Ovary (tissue), 9 donors: ENCODE measurements around the gene PLEKHM3. TPM values are rescaled to one million over a fixed set of nuclear protein-coding genes. Genes with fewer than 3 reads are reported as not detected.

Experiments used
- DNase-seq, 5 donors: peaks; one replicate each; pipeline ENCODE4 v3.0.0-alpha.2; 2019 to 2020
- H3K27ac ChIP-seq, 2 donors: fragments of 200-600 bp; one replicate each; pipeline versions ENCODE4 v1.5.1 to v1.8.0; 2019 to 2022
- H3K27me3 ChIP-seq: fragments of 200-600 bp; one replicate; pipeline ENCODE4 v1.8.0; 2022
- H3K36me3 ChIP-seq: fragments of 200-600 bp; sonication (generic); one replicate; pipeline ENCODE4 v1.5.1; 2019
- H3K4me1 ChIP-seq: one replicate; pipeline ENCODE4 v1.8.1; 2013; ENCODE audit warnings: mild to moderate bottlenecking, moderate library complexity; ENCODE audit not compliant: insufficient read depth
- H3K4me3 ChIP-seq: fragments of 200-600 bp; sonication (generic); one replicate; pipeline ENCODE4 v1.5.1; 2017
- H3K9me3 ChIP-seq, 2 donors: fragments of 200-600 bp in 1 of 2; sonication (generic) in 1 of 2; one replicate each; pipeline versions ENCODE4 v1.5.1 to v1.8.1; 2013 to 2019; ENCODE audit warnings: mild to moderate bottlenecking in 1 of 2, moderate library complexity in 1 of 2
- EP300 ChIP-seq: sonication (generic); formaldehyde crosslinking; IDR thresholded peaks from one replicate; pipeline ENCODE4 v1.6.1; 2017; ENCODE audit warnings: antibody characterized with exemption
- POLR2A ChIP-seq: fragments of 450-650 bp; IDR thresholded peaks from one replicate; pipeline ENCODE4 v1.6.1; 2017; ENCODE audit warnings: antibody characterized with exemption, mild to moderate bottlenecking, moderate library complexity
- WGBS, 3 donors: extraction: QIAGEN DNeasy Blood & Tissue Kit in 1 of 3; methylation state at CpG; one replicate each; pipeline versions ENCODE4 v1.1.5 to v1.1.7; 2013 to 2017; 5-methylcytosine and 5-hydroxymethylcytosine counted together
- intact Hi-C, 4 donors: fragments of 100-400 bp; cut with DNase I; formaldehyde crosslinking; loops; one replicate each; pipeline versions ENCODE4 v1.11.0 to v1.15.1; 2022 to 2023
- polyA plus RNA-seq, 2 donors: library from polyadenylated mRNA; stranded (reverse); fragments of 200-250 nt in 1 of 2; fragments of 350-450 nt in 1 of 2; fragmentation: Illumina TruSeq in 1 of 2; extraction: RNeasy Lipid Tissue Mini Kit (QIAGEN cat#74804) in 1 of 2; gene quantifications; one replicate each; pipeline ENCODE4 v1.2.3, GENCODE V29; 2013 to 2014
- small RNA-seq: library from RNA; depleted of rRNA; stranded (forward); fragments of <200 nt; gene quantifications from one replicate; pipeline ENCODE3, GENCODE V24; 2016
- total RNA-seq, 7 donors: library from RNA; depleted of rRNA in 2 of 7; stranded (reverse); fragments of >200 nt in 2 of 7; fragmentation: NEBNext Ultra II Directional in 3 of 7; extraction: Animal tissue kit (Norgen Biotek cat#: 25700) in 3 of 7; gene quantifications; one replicate each; pipeline versions ENCODE4 v1.1.0 to v1.2.4, GENCODE V29; 2016 to 2023
- TF ChIP-seq, protein P1 (sequence below), 3 donors: fragments of 450-650 bp in 2 of 3; fragments of 200-600 bp in 1 of 3; IDR thresholded peaks; one replicate each; pipeline versions ENCODE4 v1.5.1 to v1.8.0; 2016 to 2022; ENCODE audit warnings: antibody characterized with exemption in 3 of 3, mild to moderate bottlenecking in 1 of 3
- donor health status: DM: no; HTN: no; CAD: no; lungs with moderate emphysema.
- donor health status: DM: no; HTN: no; CAD: no.
- donor health status: Bipolar disorder and iron deficiency.
- donor health status: DM: yes; HTN: yes; CAD: no.
- donor health status: DM: no; HTN: no; CAD: no.
- donor health status: DM: yes; HTN: yes; CAD: no.

The PLEKHM3 gene
- total and polyA plus RNA-seq, 9 donors = 6.5 to 26.1 (median 14.3) TPM

DNA sequence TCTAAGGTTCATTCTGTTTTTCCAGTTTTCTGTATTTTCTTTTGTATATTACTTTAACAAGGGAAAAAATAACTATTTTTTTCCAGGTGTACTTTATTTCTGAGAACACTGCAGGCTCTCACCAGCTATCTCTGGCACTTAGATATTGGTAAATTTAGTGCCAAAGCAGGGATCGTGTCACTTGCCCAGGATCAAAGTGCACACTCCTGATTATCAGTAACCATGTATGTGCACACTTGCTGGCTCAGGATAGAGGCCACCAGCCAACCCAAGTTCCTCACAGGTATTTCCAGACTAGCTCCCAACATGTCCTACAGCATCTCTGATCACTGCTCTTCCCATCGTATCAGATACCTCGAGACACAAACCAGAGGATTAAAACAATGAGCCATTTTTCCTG, 249.9 kb downstream of the PLEKHM3 start:
- Histone ChIP-seq H3K27ac (no peak overlapping the region), H3K36me3 (no peaks in the 10 kb centered on the region), H3K9me3 (no peaks in the 10 kb centered on the region), H3K4me3 (no peak overlapping the region), H3K27me3 (no peaks in the 10 kb centered on the region), H3K4me1 (peaks cover 3% of the 10 kb centered on the region)
- DNase-seq = no peak
- TF ChIP-seq, protein P1, sequence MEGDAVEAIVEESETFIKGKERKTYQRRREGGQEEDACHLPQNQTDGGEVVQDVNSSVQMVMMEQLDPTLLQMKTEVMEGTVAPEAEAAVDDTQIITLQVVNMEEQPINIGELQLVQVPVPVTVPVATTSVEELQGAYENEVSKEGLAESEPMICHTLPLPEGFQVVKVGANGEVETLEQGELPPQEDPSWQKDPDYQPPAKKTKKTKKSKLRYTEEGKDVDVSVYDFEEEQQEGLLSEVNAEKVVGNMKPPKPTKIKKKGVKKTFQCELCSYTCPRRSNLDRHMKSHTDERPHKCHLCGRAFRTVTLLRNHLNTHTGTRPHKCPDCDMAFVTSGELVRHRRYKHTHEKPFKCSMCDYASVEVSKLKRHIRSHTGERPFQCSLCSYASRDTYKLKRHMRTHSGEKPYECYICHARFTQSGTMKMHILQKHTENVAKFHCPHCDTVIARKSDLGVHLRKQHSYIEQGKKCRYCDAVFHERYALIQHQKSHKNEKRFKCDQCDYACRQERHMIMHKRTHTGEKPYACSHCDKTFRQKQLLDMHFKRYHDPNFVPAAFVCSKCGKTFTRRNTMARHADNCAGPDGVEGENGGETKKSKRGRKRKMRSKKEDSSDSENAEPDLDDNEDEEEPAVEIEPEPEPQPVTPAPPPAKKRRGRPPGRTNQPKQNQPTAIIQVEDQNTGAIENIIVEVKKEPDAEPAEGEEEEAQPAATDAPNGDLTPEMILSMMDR (IDR thresholded peaks at IDR 0.05) = no peak
- TF ChIP-seq EP300 (no peak), POLR2A (no peak)
- intact Hi-C loops = no loop called here
- 64 to 82% (median 75%) methylated on average over 3 of the region's 3 CpGs for WGBS, 3 donors

DNA sequence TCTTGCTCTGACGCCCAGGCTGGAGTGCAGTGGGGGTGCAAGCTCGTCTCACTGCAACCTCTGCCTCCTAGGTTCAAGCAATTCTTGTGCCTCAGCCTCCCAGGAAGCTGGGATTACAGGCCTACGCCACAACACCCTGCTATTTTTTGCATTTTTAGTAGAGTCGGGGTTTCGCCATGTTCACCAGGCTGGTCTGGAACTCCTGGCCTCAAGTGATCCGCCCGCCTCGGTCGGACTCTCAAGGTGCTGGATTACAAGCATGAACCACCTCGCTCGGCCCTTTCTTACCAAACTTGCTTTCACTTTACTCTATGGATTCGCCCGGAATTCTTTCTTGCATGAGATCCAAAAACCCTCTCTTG, 252.5 kb downstream of the PLEKHM3 start:
- DNase-seq = no peak
- Histone ChIP-seq H3K36me3 (no peaks in the 10 kb centered on the region), H3K9me3 (no peaks in the 10 kb centered on the region), H3K4me1 (peaks cover 9% of the 10 kb centered on the region), H3K27me3 (no peaks in the 10 kb centered on the region), H3K27ac (no peak overlapping the region), H3K4me3 (no peak overlapping the region)
- 87 to 89% (median 87%) methylated on average over 13 of the region's 13 CpGs for WGBS, 3 donors
- TF ChIP-seq, protein P1 (IDR thresholded peaks at IDR 0.05) = no peak
- no peak for TF ChIP-seq POLR2A
- TF ChIP-seq EP300 = no peak
- intact Hi-C loops = no loop called here

DNA sequence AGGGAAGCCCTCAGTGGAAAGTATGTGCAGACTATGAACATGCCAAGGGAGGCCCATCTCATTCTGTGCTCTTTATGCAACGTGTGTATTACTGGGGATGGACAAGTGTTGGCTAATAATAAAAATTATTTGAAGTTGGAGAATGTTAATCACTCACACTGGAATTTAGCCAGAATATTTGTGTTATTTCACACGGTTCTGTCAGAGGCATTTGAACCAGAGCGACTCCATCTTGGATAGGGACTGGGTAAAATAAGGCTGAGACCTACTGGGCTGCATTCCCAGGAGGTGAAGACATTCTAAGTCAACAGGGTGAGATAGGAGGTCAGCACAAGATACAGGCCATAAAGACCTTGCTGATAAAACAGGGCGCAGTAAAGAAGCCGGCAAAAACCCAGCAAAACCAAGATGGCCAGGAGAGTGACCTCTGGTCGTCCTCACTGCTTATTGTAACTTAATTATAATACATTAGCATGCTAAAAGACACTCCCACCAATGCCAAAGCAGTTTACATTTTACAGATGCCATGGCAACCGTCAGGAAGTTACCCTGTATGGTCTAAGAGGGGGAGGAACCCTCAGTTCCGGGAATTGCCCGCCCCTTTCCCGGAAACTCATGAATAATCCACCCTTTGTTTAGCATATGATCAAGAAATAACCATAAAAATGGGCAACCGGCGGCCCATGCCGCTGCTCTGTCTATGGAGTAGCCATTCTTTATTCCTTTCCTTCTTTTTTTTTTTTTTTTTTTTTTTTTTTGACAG, 253.1 kb downstream of the PLEKHM3 start:
- Histone ChIP-seq H3K4me1 (peaks cover 15% of the 10 kb centered on the region), H3K36me3 (no peaks in the 10 kb centered on the region), H3K27me3 (no peaks in the 10 kb centered on the region), H3K9me3 (no peaks in the 10 kb centered on the region), H3K4me3 (no peak overlapping the region), H3K27ac (no peak overlapping the region)
- TF ChIP-seq, protein P1 (IDR thresholded peaks at IDR 0.05) = no peak
- TF ChIP-seq EP300 (no peak), POLR2A (no peak)
- intact Hi-C loops = no loop called here
- 69 to 76% (median 73%) methylated on average over 13 of the region's 13 CpGs for WGBS, 3 donors
- peak; percentile 31 to 65 (median 52) for DNase-seq

DNA sequence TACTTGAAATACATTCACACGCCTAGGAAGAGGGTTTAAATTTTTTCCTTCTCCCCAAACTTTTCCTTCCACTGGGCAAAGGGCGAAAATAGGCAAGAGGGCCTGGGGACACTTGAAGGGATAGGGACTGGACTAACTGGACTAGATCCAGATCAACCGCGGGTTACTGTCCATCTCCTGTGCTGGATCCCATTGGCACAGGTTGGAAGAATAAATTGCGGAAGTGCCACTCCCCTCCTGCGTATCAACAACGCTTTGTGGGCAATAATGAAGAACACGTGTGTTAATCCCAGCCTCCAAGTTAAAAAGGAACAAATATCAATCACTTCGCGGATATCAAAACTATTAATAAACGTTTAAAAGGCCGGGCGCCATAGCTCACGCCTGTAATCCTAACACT, 253.9 kb downstream of the PLEKHM3 start:
- Histone ChIP-seq H3K9me3 (no peaks in the 10 kb centered on the region), H3K27ac (peak overlapping the region in 1 of 2 donors; percentile 74), H3K27me3 (no peaks in the 10 kb centered on the region), H3K36me3 (no peaks in the 10 kb centered on the region), H3K4me3 (no peak overlapping the region), H3K4me1 (peaks cover 21% of the 10 kb centered on the region)
- intact Hi-C loops = no loop called here
- no peak for TF ChIP-seq POLR2A
- TF ChIP-seq, protein P1 (IDR thresholded peaks at IDR 0.05) = no peak
- no peak for TF ChIP-seq EP300
- DNase-seq = peak in 1 of 5 donors; percentile 12
- WGBS, 3 donors = 76 to 80% (median 79%) methylated on average over 14 of the region's 14 CpGs

Small RNA genes lying within 50 kb of the gene (small RNA-seq; reads per million reads assigned to genes)
- gene RNA5SP116 (not detected), gene RNU6-360P (not detected)

Other genes starting within 250 kb of the PLEKHM3 start
- gene CRYGD, start 99.0 kb upstream of the PLEKHM3 start, total RNA-seq = 1 to 10 TPM in 6 of 7 donors, not detected in 1; 1.5 to 7.3 (median 3.8) TPM
- gene CRYGD, start 99.0 kb upstream of the PLEKHM3 start, polyA plus RNA-seq = 1 to 10 TPM; 2.3 to 7.0 TPM
- gene CRYGC, start 104.3 kb upstream of the PLEKHM3 start, total RNA-seq = not detected
- gene CRYGC, start 104.3 kb upstream of the PLEKHM3 start, polyA plus RNA-seq = not detected
- not detected for gene CRYGB, start 120.6 kb upstream of the PLEKHM3 start, total RNA-seq
- not detected for gene CRYGB, start 120.6 kb upstream of the PLEKHM3 start, polyA plus RNA-seq
- gene CRYGA, start 138.1 kb upstream of the PLEKHM3 start, total RNA-seq = not detected
- gene CRYGA, start 138.1 kb upstream of the PLEKHM3 start, polyA plus RNA-seq = not detected
- not detected for gene C2orf80, start 164.5 kb upstream of the PLEKHM3 start, total RNA-seq
- gene C2orf80, start 164.5 kb upstream of the PLEKHM3 start, polyA plus RNA-seq = not detected
- 100 to 1,000 TPM in 1 of 7 donors, 10 to 100 TPM in 6; 39.9 to 148 (median 73.8) TPM for gene IDH1, start 229.5 kb upstream of the PLEKHM3 start, total RNA-seq
- 100 to 1,000 TPM in 1 of 2 donors, 10 to 100 TPM in 1; 50.7 to 236 TPM for gene IDH1, start 229.5 kb upstream of the PLEKHM3 start, polyA plus RNA-seq
- 10 to 100 TPM; 19.1 to 29.8 (median 23.4) TPM for gene PIKFYVE, start 240.7 kb upstream of the PLEKHM3 start, total RNA-seq
- 10 to 100 TPM in 1 of 2 donors, 1 to 10 TPM in 1; 6.9 to 11.5 TPM for gene PIKFYVE, start 240.7 kb upstream of the PLEKHM3 start, polyA plus RNA-seq